ENCODE measurements around the gene NR4A3. TPM values are rescaled to one million over a fixed set of nuclear protein-coding genes. Genes with fewer than 3 reads are reported as not detected.

The NR4A3 gene
- total RNA-seq, 1 donor = 1.5 TPM

- H3K4me3 ChIP-seq (ENCODE audit: low read depth, low read length) = no peak overlapping the region
- no peak for DNase-seq (ENCODE audit: low read depth)
- TF ChIP-seq, protein P1, sequence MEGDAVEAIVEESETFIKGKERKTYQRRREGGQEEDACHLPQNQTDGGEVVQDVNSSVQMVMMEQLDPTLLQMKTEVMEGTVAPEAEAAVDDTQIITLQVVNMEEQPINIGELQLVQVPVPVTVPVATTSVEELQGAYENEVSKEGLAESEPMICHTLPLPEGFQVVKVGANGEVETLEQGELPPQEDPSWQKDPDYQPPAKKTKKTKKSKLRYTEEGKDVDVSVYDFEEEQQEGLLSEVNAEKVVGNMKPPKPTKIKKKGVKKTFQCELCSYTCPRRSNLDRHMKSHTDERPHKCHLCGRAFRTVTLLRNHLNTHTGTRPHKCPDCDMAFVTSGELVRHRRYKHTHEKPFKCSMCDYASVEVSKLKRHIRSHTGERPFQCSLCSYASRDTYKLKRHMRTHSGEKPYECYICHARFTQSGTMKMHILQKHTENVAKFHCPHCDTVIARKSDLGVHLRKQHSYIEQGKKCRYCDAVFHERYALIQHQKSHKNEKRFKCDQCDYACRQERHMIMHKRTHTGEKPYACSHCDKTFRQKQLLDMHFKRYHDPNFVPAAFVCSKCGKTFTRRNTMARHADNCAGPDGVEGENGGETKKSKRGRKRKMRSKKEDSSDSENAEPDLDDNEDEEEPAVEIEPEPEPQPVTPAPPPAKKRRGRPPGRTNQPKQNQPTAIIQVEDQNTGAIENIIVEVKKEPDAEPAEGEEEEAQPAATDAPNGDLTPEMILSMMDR (IDR thresholded peaks at IDR 0.05; ENCODE audit: insufficient read depth, low read length) = no peak
Observed at GRCh38 chr9:99825172-99826046, 3.7 kb downstream of the NR4A3 start.

DNA sequence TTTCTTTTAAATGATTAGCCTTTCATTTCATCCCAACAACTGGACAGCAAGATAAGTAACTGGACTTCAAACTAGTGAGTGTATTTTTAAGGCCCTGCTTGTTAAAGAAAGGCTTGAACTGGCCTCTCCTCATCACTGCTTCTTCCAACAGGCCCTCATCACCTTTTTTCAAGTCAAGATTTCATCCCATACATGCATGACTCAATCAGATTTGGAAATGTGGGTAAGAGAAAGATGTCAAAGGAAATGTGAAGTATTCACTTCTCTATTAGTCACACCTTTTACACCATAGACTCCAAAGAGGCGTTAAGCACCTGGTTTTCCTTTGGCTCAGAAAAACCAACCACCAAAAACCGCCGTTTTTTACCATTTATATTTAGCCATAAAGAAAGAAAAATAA lies 4.9 kb downstream of the NR4A3 start:
- TF ChIP-seq, protein P1 (IDR thresholded peaks at IDR 0.05; ENCODE audit: insufficient read depth, low read length) = no peak
- no peak for DNase-seq (ENCODE audit: low read depth)
- H3K4me3 ChIP-seq (ENCODE audit: low read depth, low read length) = no peak overlapping the region

DNA sequence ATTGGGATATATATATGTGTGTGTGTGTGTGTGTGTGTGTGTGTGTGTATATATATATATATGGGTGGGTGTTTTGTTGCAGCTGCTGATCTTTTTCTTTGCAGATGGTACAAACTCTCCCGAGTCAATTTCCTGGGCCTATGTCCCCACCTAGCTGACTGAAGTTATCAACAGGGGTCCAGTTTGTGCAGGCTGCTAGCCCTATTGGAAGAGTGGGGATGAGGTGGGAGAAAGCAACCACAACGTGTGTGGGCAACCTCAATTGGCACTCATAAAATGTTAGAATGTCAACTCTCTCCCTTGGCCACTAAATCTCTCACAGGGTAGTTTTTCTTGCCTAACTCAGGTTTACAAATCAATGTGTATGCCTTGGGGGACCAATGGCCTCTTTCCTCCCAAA lies 5.6 kb downstream of the NR4A3 start:
- no peak overlapping the region for H3K4me3 ChIP-seq (ENCODE audit: low read depth, low read length)
- TF ChIP-seq, protein P1 (IDR thresholded peaks at IDR 0.05; ENCODE audit: insufficient read depth, low read length) = no peak
- DNase-seq (ENCODE audit: low read depth) = no peak

- no peak overlapping the region for H3K4me3 ChIP-seq (ENCODE audit: low read depth, low read length)
Observed at GRCh38 chr9:99828054-99828416, 6.3 kb downstream of the NR4A3 start.

GRCh38 chr9:99828417-99829176 lies 6.9 kb downstream of the NR4A3 start:
- DNase-seq (ENCODE audit: low read depth) = no peak
- TF ChIP-seq, protein P1 (IDR thresholded peaks at IDR 0.05; ENCODE audit: insufficient read depth, low read length) = no peak
- H3K4me3 ChIP-seq (ENCODE audit: low read depth, low read length) = no peak overlapping the region

More at GRCh38 chr9:99828054-99828416, 6.3 kb downstream of the NR4A3 start:
- TF ChIP-seq, protein P1 (IDR thresholded peaks at IDR 0.05; ENCODE audit: insufficient read depth, low read length) = no peak
- no peak for DNase-seq (ENCODE audit: low read depth)

GRCh38 chr9:99831857-99832557 lies 10.3 kb downstream of the NR4A3 start:
- DNase-seq (ENCODE audit: low read depth) = no peak

More at GRCh38 chr9:99831857-99832557, 10.3 kb downstream of the NR4A3 start:
- no peak overlapping the region for H3K4me3 ChIP-seq (ENCODE audit: low read depth, low read length)
- TF ChIP-seq, protein P1 (IDR thresholded peaks at IDR 0.05; ENCODE audit: insufficient read depth, low read length) = no peak
